Epithelial cell of prostate (primary cell): ENCODE results near the gene QRICH1.

Source experiments
- DNase-seq: peaks from one replicate; pipeline ENCODE4 v3.0.0-alpha.2; 2011; ENCODE audit warnings: low read depth, low spot score
- H3K27ac ChIP-seq: fragments of 450-650 bp; 2 replicates; pipeline ENCODE4 v1.5.1; 2017; ENCODE audit warnings: mild to moderate bottlenecking

Gene QRICH1

GRCh38 chr3:49120438-49121131, 26.7 kb upstream of the QRICH1 start, which contains the start of gene USP19:
TSS of gene USP19 (minus strand) at chr3:49120823. CDS start at chr3:49119145, 1,678 bp downstream.
- DNase-seq = peak; percentile 40

GRCh38 chr3:49120096-49120437, 26.2 kb upstream of the QRICH1 start:
- H3K27ac ChIP-seq = peak overlapping the region; percentile 89
- DNase-seq = no peak

More at GRCh38 chr3:49120438-49121131, 26.7 kb upstream of the QRICH1 start, which contains the start of gene USP19:
- peak within 1 kb of the TSS; percentile 89 for H3K27ac ChIP-seq

- no peak for DNase-seq
- H3K27ac ChIP-seq = peak overlapping the region; percentile 89
Observed at GRCh38 chr3:49119439-49119838, 25.6 kb upstream of the QRICH1 start.

GRCh38 chr3:49119036-49119435, 25.2 kb upstream of the QRICH1 start:
- peak overlapping the region; percentile 89 for H3K27ac ChIP-seq
- no peak for DNase-seq

- H3K27ac ChIP-seq = no peak overlapping the region
Observed at GRCh38 chr3:49112262-49112661, 18.4 kb upstream of the QRICH1 start.

GRCh38 chr3:49111347-49111746, 17.5 kb upstream of the QRICH1 start:
- no peak for DNase-seq

More at GRCh38 chr3:49112262-49112661, 18.4 kb upstream of the QRICH1 start:
- DNase-seq = no peak

GRCh38 chr3:49110780-49111179, 16.9 kb upstream of the QRICH1 start:
- no peak overlapping the region for H3K27ac ChIP-seq
- no peak for DNase-seq

More at GRCh38 chr3:49111347-49111746, 17.5 kb upstream of the QRICH1 start:
- no peak overlapping the region for H3K27ac ChIP-seq

- DNase-seq = no peak
- H3K27ac ChIP-seq = no peak overlapping the region
Observed at GRCh38 chr3:49108346-49108745, 14.5 kb upstream of the QRICH1 start.

GRCh38 chr3:49104427-49105291, 10.8 kb upstream of the QRICH1 start, which contains the start of gene QARS1:
TSS of gene QARS1 (minus strand) at chr3:49104757. CDS start at chr3:49104733, 24 bp downstream.
- peak within 1 kb of the TSS; percentile 62 for H3K27ac ChIP-seq
- no peak for DNase-seq

- H3K27ac ChIP-seq = peak overlapping the region; percentile 62
- DNase-seq = no peak
Observed at GRCh38 chr3:49104052-49104426, 10.2 kb upstream of the QRICH1 start.

- no peak overlapping the region for H3K27ac ChIP-seq
- no peak for DNase-seq
Observed at GRCh38 chr3:49100046-49100615, 6.3 kb upstream of the QRICH1 start.

- no peak overlapping the region for H3K27ac ChIP-seq
- no peak for DNase-seq
Observed at GRCh38 chr3:49098910-49099630, 5.2 kb upstream of the QRICH1 start.

GRCh38 chr3:49098429-49098828, 4.6 kb upstream of the QRICH1 start:
- no peak for DNase-seq
- H3K27ac ChIP-seq = no peak overlapping the region

GRCh38 chr3:49092938-49093852, 676 bp downstream of the QRICH1 start:
- peak overlapping the region; percentile 93 for H3K27ac ChIP-seq
- DNase-seq = no peak

- DNase-seq = no peak
- no peak overlapping the region for H3K27ac ChIP-seq
Observed at GRCh38 chr3:49081429-49081828, 12.4 kb downstream of the QRICH1 start.

GRCh38 chr3:49079270-49079669, 14.6 kb downstream of the QRICH1 start:
- no peak overlapping the region for H3K27ac ChIP-seq
- no peak for DNase-seq

GRCh38 chr3:49076646-49077045, 17.2 kb downstream of the QRICH1 start:
- no peak overlapping the region for H3K27ac ChIP-seq
- no peak for DNase-seq

GRCh38 chr3:49076116-49076515, 17.8 kb downstream of the QRICH1 start:
- no peak for DNase-seq
- no peak overlapping the region for H3K27ac ChIP-seq

GRCh38 chr3:49058011-49058410, 35.9 kb downstream of the QRICH1 start:
- no peak overlapping the region for H3K27ac ChIP-seq
- DNase-seq = no peak
